GM19025 (cell line): ENCODE results near the gene DLEC1.

Experiments used
- ATAC-seq: cut with Tn5 transposase; IDR thresholded peaks from one replicate; pipeline ENCODE4 v1.9.1; 2021; ENCODE audit warnings: mild to moderate bottlenecking, low read depth, moderate library complexity; ENCODE audit not compliant: unreplicated experiment

Gene DLEC1

GRCh38 chr3:38039101-38039898 is at the start of gene DLEC1:
TSS of gene DLEC1 (plus strand) at chr3:38039208. CDS start at chr3:38039226, 18 bp downstream.
- peak; percentile 79 for ATAC-seq

- no peak for ATAC-seq
Observed at GRCh38 chr3:37989821-37990480, 49.1 kb upstream of the DLEC1 start.

GRCh38 chr3:37990527-37990926 is 48.5 kb upstream of the DLEC1 start, which contains the start of gene VILL:
TSS of gene VILL (plus strand) at chr3:37990786. CDS start at chr3:37993673, 2,887 bp downstream.
- no peak for ATAC-seq

- no peak for ATAC-seq
Observed at GRCh38 chr3:37991109-37991508, 47.9 kb upstream of the DLEC1 start.

- no peak for ATAC-seq
Observed at GRCh38 chr3:37991823-37992222, 47.2 kb upstream of the DLEC1 start.

GRCh38 chr3:37992271-37993066 is 46.5 kb upstream of the DLEC1 start:
- no peak for ATAC-seq

- no peak for ATAC-seq
Observed at GRCh38 chr3:37993067-37993455, 45.9 kb upstream of the DLEC1 start.

GRCh38 chr3:37993460-37993819 is 45.6 kb upstream of the DLEC1 start:
- no peak for ATAC-seq

- ATAC-seq, result peak; percentile 56
Observed at GRCh38 chr3:37993820-37994638, 45.0 kb upstream of the DLEC1 start.

- no peak for ATAC-seq
Observed at GRCh38 chr3:37994639-37994972, 44.4 kb upstream of the DLEC1 start.

GRCh38 chr3:37995652-37996641 is 43.1 kb upstream of the DLEC1 start:
- no peak for ATAC-seq

GRCh38 chr3:37996785-37997301 is 42.2 kb upstream of the DLEC1 start:
- peak; percentile 37 for ATAC-seq

- ATAC-seq, result no peak
Observed at GRCh38 chr3:37997342-37997741, 41.7 kb upstream of the DLEC1 start.

- no peak for ATAC-seq
Observed at GRCh38 chr3:37997791-37998370, 41.1 kb upstream of the DLEC1 start.

GRCh38 chr3:37999836-38000235 is 39.2 kb upstream of the DLEC1 start:
- no peak for ATAC-seq

GRCh38 chr3:38000242-38000916 is 38.6 kb upstream of the DLEC1 start:
- ATAC-seq, result no peak

GRCh38 chr3:38000965-38001455 is 38.0 kb upstream of the DLEC1 start:
- ATAC-seq, result no peak
